Liver (tissue), 9 donors: Measurements from ENCODE around the gene NSD1. TPM values are rescaled to one million over a fixed set of nuclear protein-coding genes. Genes with fewer than 3 reads are reported as not detected.

Experiments used
- DNase-seq: peaks from one replicate; pipeline ENCODE4 v3.0.0-alpha.2; 2017; ENCODE audit warnings: low spot score
- H3K27ac ChIP-seq, 2 donors: one replicate each; pipeline ENCODE4 v1.7.0; 2013; ENCODE audit warnings: inconsistent platforms in 2 of 2, low read length in 2 of 2, control low read depth in 1 of 2, low read depth in 1 of 2, mild to moderate bottlenecking in 1 of 2
- H3K27me3 ChIP-seq, 4 donors: one replicate each; pipeline versions ENCODE4 v1.6.1 to v1.7.0; 2013; ENCODE audit warnings: low read length in 3 of 4, inconsistent platforms in 1 of 4, mild to moderate bottlenecking in 1 of 4, moderate library complexity in 1 of 4; ENCODE audit not compliant: control insufficient read depth in 4 of 4, insufficient read depth in 4 of 4
- H3K36me3 ChIP-seq, 4 donors: one replicate each; pipeline versions ENCODE4 v1.6.1 to v1.7.0; 2013; ENCODE audit warnings: low read length in 3 of 4, mild to moderate bottlenecking in 3 of 4, low read depth in 1 of 4, moderate library complexity in 1 of 4; ENCODE audit not compliant: control insufficient read depth in 4 of 4, insufficient read depth in 3 of 4
- H3K4me1 ChIP-seq, 4 donors: one replicate each; pipeline versions ENCODE4 v1.6.1 to v1.7.0; 2013; ENCODE audit warnings: low read length in 3 of 4, mild to moderate bottlenecking in 3 of 4, moderate library complexity in 1 of 4; ENCODE audit not compliant: control insufficient read depth in 4 of 4, insufficient read depth in 4 of 4
- H3K4me3 ChIP-seq, 3 donors: one replicate each; pipeline versions ENCODE4 v1.6.1 to v1.7.0; 2013; ENCODE audit warnings: low read length in 3 of 3, control low read depth in 1 of 3, low read depth in 1 of 3, mild to moderate bottlenecking in 1 of 3
- H3K9ac ChIP-seq, 2 donors: one replicate each; pipeline ENCODE4 v1.7.0; 2013; ENCODE audit warnings: low read length in 2 of 2, mild to moderate bottlenecking in 2 of 2, moderate library complexity in 2 of 2, control low read depth in 1 of 2, low read depth in 1 of 2
- H3K9me3 ChIP-seq, 4 donors: one replicate each; pipeline versions ENCODE4 v1.6.1 to v1.7.0; 2013; ENCODE audit warnings: low read length in 3 of 4; ENCODE audit not compliant: control insufficient read depth in 4 of 4
- ATF3 ChIP-seq: IDR thresholded peaks from 2 replicates; pipeline ENCODE4 v1.6.1; 2016; ENCODE audit warnings: antibody characterized with exemption
- CTCF ChIP-seq: fragments of 150-350 bp; IDR thresholded peaks from 2 replicates; pipeline ENCODE4 v1.5.1; 2017; ENCODE audit warnings: improper control_type of control experiment, low read depth, low read length; ENCODE audit not compliant: missing input control
- FOXA2 ChIP-seq: IDR thresholded peaks from 2 replicates; pipeline ENCODE4 v1.6.1; 2016; ENCODE audit warnings: antibody characterized with exemption
- GABPA ChIP-seq, 2 donors: IDR thresholded peaks in 1 of 2; conservative IDR thresholded peaks in 1 of 2; 2 replicates each; pipeline ENCODE4 v1.6.1; 2016; ENCODE audit warnings: antibody characterized with exemption in 2 of 2, mild to moderate bottlenecking in 1 of 2, moderate library complexity in 1 of 2
- HNF4G ChIP-seq: IDR thresholded peaks from 2 replicates; pipeline ENCODE4 v1.6.1; 2016; ENCODE audit warnings: antibody characterized with exemption
- JUND ChIP-seq, 2 donors: IDR thresholded peaks; 2 replicates each; pipeline ENCODE4 v1.6.1; 2016; ENCODE audit warnings: antibody characterized with exemption in 2 of 2
- MAX ChIP-seq: IDR thresholded peaks from 2 replicates; pipeline ENCODE4 v1.6.1; 2016; ENCODE audit warnings: antibody characterized with exemption
- RAD21 ChIP-seq, 2 donors: IDR thresholded peaks; 2 replicates each; pipeline ENCODE4 v1.6.1; 2016; ENCODE audit warnings: antibody characterized with exemption in 2 of 2, mild to moderate bottlenecking in 2 of 2
- REST ChIP-seq: IDR thresholded peaks from 2 replicates; pipeline ENCODE4 v1.6.1; 2016; ENCODE audit warnings: antibody characterized with exemption, mild to moderate bottlenecking
- RXRA ChIP-seq, 2 donors: IDR thresholded peaks; 2 replicates each; pipeline ENCODE4 v1.6.1; 2017 to 2018; ENCODE audit warnings: antibody characterized with exemption in 2 of 2, mild to moderate bottlenecking in 1 of 2
- SP1 ChIP-seq: IDR thresholded peaks from 2 replicates; pipeline ENCODE4 v1.6.1; 2018; ENCODE audit warnings: antibody characterized with exemption, mild to moderate bottlenecking
- YY1 ChIP-seq: IDR thresholded peaks from 2 replicates; pipeline ENCODE4 v1.6.1; 2016; ENCODE audit warnings: antibody characterized with exemption, mild to moderate bottlenecking
- ZBTB33 ChIP-seq: IDR thresholded peaks from 2 replicates; pipeline ENCODE4 v1.6.1; 2016; ENCODE audit warnings: antibody characterized with exemption
- WGBS: extraction: QIAGEN DNeasy Blood & Tissue Kit; methylation state at CpG from one replicate; pipeline ENCODE4 v1.1.7; 2013; 5-methylcytosine and 5-hydroxymethylcytosine counted together
- polyA plus RNA-seq, 2 donors: library from polyadenylated mRNA; stranded (reverse) in 1 of 2; unstranded in 1 of 2; fragments of 200-250 nt in 1 of 2; fragments of >200 nt in 1 of 2; fragmentation: Nextera tagmentation in 1 of 2; extraction: Ambion mirVana in 1 of 2; gene quantifications; one replicate each; pipeline versions ENCODE4 v1.2.1 to v1.2.3, GENCODE V29; 2013 to 2015
- total RNA-seq, 2 donors: library from RNA; depleted of rRNA; stranded (reverse); fragments of >200 nt; gene quantifications; one replicate each; pipeline ENCODE4 v1.2.3, GENCODE V29; 2014
- donor health status: healthy.
- donor health status: healthy.
- donor health status: healthy.
- donor health status: healthy.
- donor health status: healthy.

NSD1 gene
- total and polyA plus RNA-seq, 4 donors: 5.3 to 34.1 (median 19.3) TPM

- Histone ChIP-seq H3K4me3 (no peak overlapping the region), H3K36me3 (peaks cover 32 to 73% (median 41%) of the 10 kb centered on the region in 4 donors), H3K27ac (no peak overlapping the region), H3K9me3 (no peaks in the 10 kb centered on the region), H3K4me1 (peaks cover 0 to 8% (median 0%) of the 10 kb centered on the region in 4 donors), H3K9ac (no peak overlapping the region), H3K27me3 (no peaks in the 10 kb centered on the region)
- no peak for DNase-seq
- 89% methylated on average over 35 of the region's 35 CpGs for WGBS
- no peak for TF ChIP-seq REST
Observed at GRCh38 chr5:177332031-177332895, 198.7 kb downstream of the NSD1 start.

- 95% methylated on average over 13 of the region's 13 CpGs for WGBS
- Histone ChIP-seq H3K36me3 (peaks cover 33 to 76% (median 46%) of the 10 kb centered on the region in 4 donors), H3K4me3 (no peak overlapping the region), H3K4me1 (peaks cover 0 to 8% (median 0%) of the 10 kb centered on the region in 4 donors), H3K27ac (no peak overlapping the region), H3K9ac (no peak overlapping the region), H3K27me3 (no peaks in the 10 kb centered on the region), H3K9me3 (no peaks in the 10 kb centered on the region)
- no peak for DNase-seq
- TF ChIP-seq YY1 (no peak), SP1 (no peak), ZBTB33 (no peak), ATF3 (no peak), RAD21 (IDR thresholded peaks at IDR 0.05) (no peak), CTCF (no peak), MAX (no peak), JUND (IDR thresholded peaks at IDR 0.05) (no peak), FOXA2 (no peak), REST (no peak), HNF4G (no peak), GABPA (IDR thresholded peaks at IDR 0.05 in 1 of 2, conservative IDR thresholded peaks at IDR 0.05 in 1 of 2) (no peak), RXRA (IDR thresholded peaks at IDR 0.05) (no peak)
Observed at GRCh38 chr5:177332896-177333260, 199.3 kb downstream of the NSD1 start.
